CD4-positive, alpha-beta T cell treated with Interferon gamma for 1 hour (primary cell): ENCODE data around the gene WHAMM.
"Not testable (repeated sequence)": the region's sequence is repeated elsewhere in the genome, so short reads cannot be mapped to it uniquely, and the experiment has no call there.

ENCODE experiments used
- DNase-seq: peaks from one replicate; pipeline ENCODE4 v3.0.0-alpha.2; 2020

Gene WHAMM

GRCh38 chr15:82843566-82843965, 34.1 kb downstream of the WHAMM start:
- no peak for DNase-seq

- DNase-seq = no peak
These were observed 36.3 kb downstream of the WHAMM start for GRCh38 chr15:82845686-82846085.

GRCh38 chr15:82846621-82847020, 37.2 kb downstream of the WHAMM start:
- no peak for DNase-seq

GRCh38 chr15:82847703-82848102, 38.3 kb downstream of the WHAMM start:
- DNase-seq = no peak

GRCh38 chr15:82848241-82848993, 39.0 kb downstream of the WHAMM start:
- no peak for DNase-seq

- DNase-seq = peak; percentile 55
These were observed 40.4 kb downstream of the WHAMM start for GRCh38 chr15:82849556-82850512.

- no peak for DNase-seq
These were observed 41.3 kb downstream of the WHAMM start for GRCh38 chr15:82850731-82851130.

GRCh38 chr15:82851306-82851850, 42.0 kb downstream of the WHAMM start:
- DNase-seq = no peak

- DNase-seq = no peak
These were observed 42.6 kb downstream of the WHAMM start for GRCh38 chr15:82851981-82852511.

GRCh38 chr15:82852941-82853561, 43.6 kb downstream of the WHAMM start:
- DNase-seq = no peak

- no peak for DNase-seq
These were observed 45.1 kb downstream of the WHAMM start for GRCh38 chr15:82854554-82854953.

- DNase-seq = no peak
These were observed 46.1 kb downstream of the WHAMM start for GRCh38 chr15:82855286-82856100.

- DNase-seq = no peak
These were observed 47.2 kb downstream of the WHAMM start for GRCh38 chr15:82856397-82857170.

- no peak for DNase-seq
These were observed 49.5 kb downstream of the WHAMM start for GRCh38 chr15:82858932-82859331.

- DNase-seq = no peak
These were observed 53.5 kb downstream of the WHAMM start for GRCh38 chr15:82862886-82863285.

GRCh38 chr15:82864967-82865366, 55.5 kb downstream of the WHAMM start:
- DNase-seq = no peak

GRCh38 chr15:82865581-82865980, 56.2 kb downstream of the WHAMM start:
- not testable (repeated sequence) for DNase-seq

GRCh38 chr15:82865981-82866380, 56.6 kb downstream of the WHAMM start:
- DNase-seq = not testable (repeated sequence)

- no peak for DNase-seq
These were observed 61.4 kb downstream of the WHAMM start for GRCh38 chr15:82870727-82871320.

- no peak for DNase-seq
These were observed 61.9 kb downstream of the WHAMM start for GRCh38 chr15:82871358-82871757.
